Heart left ventricle (tissue), 13 donors: ENCODE results near the gene IL1RAPL1.

ENCODE experiments used
- CTCF ChIP-seq, 12 donors: fragments of 200-600 bp; sonication (generic) in 4 of 12; IDR thresholded peaks; one replicate each; pipeline versions ENCODE4 v1.5.0 to v1.8.0; 2018 to 2022; ENCODE audit warnings: antibody characterized with exemption in 12 of 12, mild to moderate bottlenecking in 5 of 12
- POLR2A ChIP-seq, 2 donors: fragments of 450-650 bp; IDR thresholded peaks; one replicate each; pipeline ENCODE4 v1.6.1; 2017; ENCODE audit warnings: antibody characterized with exemption in 2 of 2, mild to moderate bottlenecking in 2 of 2, moderate library complexity in 2 of 2
- donor health status: ischemic (EF 13 %, LVEDD 7.1; RV severe dilation, severe dysfunction).
- donor health status: DM: no; HTN: yes; CAD: no.
- donor health status: DM: no; HTN: no; CAD: no.
- donor health status: ischemic (EF 25% LVEDD 6.9; RV normal size, moderate dysfunction).
- donor health status: ischemic (EF 25% LVEDD 5.7; RV mildly dilated, moderate dysfunction).
- donor health status: ischemic (EF 35%, LVEDD 5.7; RV mildly dilated, moderate dysfunction).
- donor health status: nonischemic (EF 11% LVEDD 7.7; RV severe dilation, severe dysfunction).
- donor health status: DM: yes; HTN: yes; CAD: no.
- donor health status: PGD.
- donor health status: ischemic (EF 29% LVEDD 5.4; RV normal size, mild dysfunction).
- donor health status: nonischemic (EF 23%, LVEDD 6.1; RV moderate dilation, normal function).

DNA sequence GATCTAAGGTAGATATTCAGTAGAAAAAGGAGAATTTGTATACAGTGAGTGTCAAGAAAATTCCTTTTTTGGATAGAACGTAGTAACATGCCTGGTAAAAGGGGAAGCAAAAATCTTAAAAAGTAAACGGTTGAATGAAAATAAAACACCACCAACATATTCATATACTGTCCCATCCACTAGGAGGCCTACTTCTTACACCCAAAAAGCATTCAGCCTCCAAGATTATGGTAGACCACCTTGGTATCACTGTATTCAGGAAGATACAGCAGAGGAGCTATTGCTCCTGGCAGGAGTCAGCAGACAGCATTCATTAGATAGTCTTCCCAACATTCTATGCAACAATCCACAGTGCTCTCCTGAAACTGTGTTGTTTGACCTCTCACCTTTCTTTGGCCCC is 1353.5 kb downstream of the IL1RAPL1 start:
- TF ChIP-seq CTCF (IDR thresholded peaks at IDR 0.05) (no peak), POLR2A (IDR thresholded peaks at IDR 0.05) (no peak)
